Fibroblast of lung (primary cell): ENCODE measurements around the gene IER5L. TPM values are rescaled to one million over a fixed set of nuclear protein-coding genes. Genes with fewer than 3 reads are reported as not detected.

Experiments
- DNase-seq, 2 donors: peaks; one replicate each; pipeline versions ENCODE4 v3.0.0 to v3.0.0-alpha.2; 2010; ENCODE audit warnings: low read depth in 2 of 2
- H2AFZ ChIP-seq: 2 replicates; pipeline ENCODE4 v1.5.1; 2012; ENCODE audit warnings: low read length, control low read depth, inconsistent platforms
- H3K27ac ChIP-seq: 2 replicates; pipeline ENCODE4 v1.5.1; 2011; ENCODE audit warnings: low read length, control low read depth; ENCODE audit not compliant: insufficient read depth
- H3K27me3 ChIP-seq: 2 replicates; pipeline ENCODE4 v1.5.1; 2011; ENCODE audit warnings: mild to moderate bottlenecking, low read length; ENCODE audit not compliant: control insufficient read depth, insufficient read depth
- H3K36me3 ChIP-seq: 2 replicates; pipeline ENCODE4 v1.5.1; 2011; ENCODE audit warnings: low read length; ENCODE audit not compliant: control insufficient read depth, insufficient read depth
- H3K4me1 ChIP-seq: 2 replicates; pipeline ENCODE4 v1.5.1; 2011; ENCODE audit warnings: low read length; ENCODE audit not compliant: control insufficient read depth, insufficient read depth; ENCODE audit errors: extremely low read depth
- H3K4me2 ChIP-seq: 2 replicates; pipeline ENCODE4 v1.5.1; 2011; ENCODE audit warnings: low read length, control low read depth; ENCODE audit not compliant: insufficient read depth; ENCODE audit errors: extremely low read depth
- H3K4me3 ChIP-seq, 4 experiments: fragments of 200-600 bp in 1 of 4; sonication (generic) in 1 of 4; replicated peaks in 1 of 4; 2 replicates each; pipeline ENCODE4 v1.5.1; 2011 to 2016; ENCODE audit warnings: low read length in 4 of 4, low read depth in 3 of 4, mild to moderate bottlenecking in 3 of 4, control low read depth in 2 of 4, inconsistent platforms in 1 of 4, mixed read lengths in 1 of 4; ENCODE audit not compliant: insufficient read depth in 1 of 4; ENCODE audit errors: control extremely low read depth in 1 of 4
- H3K79me2 ChIP-seq: 2 replicates; pipeline ENCODE4 v1.5.1; 2012; ENCODE audit warnings: mild to moderate bottlenecking, low read length, inconsistent platforms; ENCODE audit not compliant: control insufficient read depth, insufficient read depth
- H3K9ac ChIP-seq: 2 replicates; pipeline ENCODE4 v1.5.1; 2011; ENCODE audit warnings: mild to moderate bottlenecking, low read length, control low read depth; ENCODE audit not compliant: insufficient read depth
- H3K9me3 ChIP-seq: 2 replicates; pipeline ENCODE4 v1.5.1; 2012; ENCODE audit warnings: low read depth, low read length; ENCODE audit not compliant: control insufficient read depth, insufficient read depth
- H4K20me1 ChIP-seq: 2 replicates; pipeline ENCODE4 v1.5.1; 2011; ENCODE audit warnings: low read length; ENCODE audit not compliant: control insufficient read depth, insufficient read depth; ENCODE audit errors: extremely low read depth
- CTCF ChIP-seq, 2 donors: IDR thresholded peaks in 1 of 2; conservative IDR thresholded peaks in 1 of 2; 1 replicate in 1 of 2; 2 replicates in 1 of 2; pipeline ENCODE4 v1.5.1; 2011 to 2012; ENCODE audit warnings: low read length in 2 of 2, control low read depth in 1 of 2, inconsistent platforms in 1 of 2, low read depth in 1 of 2, mild to moderate bottlenecking in 1 of 2
- EZH2 ChIP-seq: IDR thresholded peaks from 2 replicates; pipeline ENCODE4 v1.5.1; 2012; ENCODE audit warnings: low read length, control low read depth, mild to moderate bottlenecking; ENCODE audit errors: missing control alignments
- polyA plus RNA-seq, 2 donors: library from polyadenylated mRNA; depleted of rRNA in 1 of 2; stranded (reverse) in 1 of 2; unstranded in 1 of 2; fragments of >200 nt; gene quantifications; 2 replicates each; pipeline ENCODE4 v1.2.1, GENCODE V29; 2011 to 2012; ENCODE audit warnings: missing spikeins in 1 of 2
- total RNA-seq: library from RNA; depleted of rRNA; stranded (reverse); fragments of >200 nt; gene quantifications from 2 replicates; pipeline ENCODE4 v1.2.1, GENCODE V29; 2014

Gene IER5L
- total and polyA plus RNA-seq, 2 donors (not counting 1 experiment from before 2014, with no cell fraction given) = 9.2 to 71.5 TPM

DNA sequence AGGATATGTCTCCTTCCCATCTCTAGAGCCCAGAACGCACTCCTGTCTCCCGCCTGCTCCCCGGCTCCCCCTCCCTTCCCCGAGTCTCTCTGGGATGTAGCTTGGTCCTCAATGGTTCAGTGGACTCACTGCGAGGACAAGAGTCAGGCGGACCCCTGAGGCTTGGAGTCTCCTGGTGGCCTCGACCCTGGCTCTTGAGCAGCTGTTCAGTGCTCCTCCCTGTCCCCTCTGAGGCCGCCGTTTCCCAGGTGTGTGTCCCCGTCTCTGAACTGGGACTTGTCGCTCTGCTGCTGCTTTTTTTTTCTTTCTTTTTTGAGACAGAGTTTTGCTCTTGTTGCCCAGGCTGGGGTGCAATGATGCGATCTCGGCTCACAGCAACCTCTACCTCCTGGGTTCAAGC lies 44.8 kb upstream of the IER5L start:
- Histone ChIP-seq H3K79me2 (no peaks in the 10 kb centered on the region), H4K20me1 (no peaks in the 10 kb centered on the region), H3K27ac (no peak overlapping the region), H3K9me3 (no peaks in the 10 kb centered on the region), H3K36me3 (no peaks in the 10 kb centered on the region), H3K4me1 (peaks cover 3% of the 10 kb centered on the region), H3K9ac (no peak overlapping the region), H3K27me3 (no peaks in the 10 kb centered on the region), H2AFZ (no peak overlapping the region), H3K4me3 (no peak overlapping the region), H3K4me2 (no peak overlapping the region)
- no peak for DNase-seq
- TF ChIP-seq CTCF (conservative IDR thresholded peaks at IDR 0.05 in 1 of 2, IDR thresholded peaks at IDR 0.05 in 1 of 2; ENCODE audit: low read depth in 1 of 2, low read length in 2 of 2) (no peak), EZH2 (no peak)

DNA sequence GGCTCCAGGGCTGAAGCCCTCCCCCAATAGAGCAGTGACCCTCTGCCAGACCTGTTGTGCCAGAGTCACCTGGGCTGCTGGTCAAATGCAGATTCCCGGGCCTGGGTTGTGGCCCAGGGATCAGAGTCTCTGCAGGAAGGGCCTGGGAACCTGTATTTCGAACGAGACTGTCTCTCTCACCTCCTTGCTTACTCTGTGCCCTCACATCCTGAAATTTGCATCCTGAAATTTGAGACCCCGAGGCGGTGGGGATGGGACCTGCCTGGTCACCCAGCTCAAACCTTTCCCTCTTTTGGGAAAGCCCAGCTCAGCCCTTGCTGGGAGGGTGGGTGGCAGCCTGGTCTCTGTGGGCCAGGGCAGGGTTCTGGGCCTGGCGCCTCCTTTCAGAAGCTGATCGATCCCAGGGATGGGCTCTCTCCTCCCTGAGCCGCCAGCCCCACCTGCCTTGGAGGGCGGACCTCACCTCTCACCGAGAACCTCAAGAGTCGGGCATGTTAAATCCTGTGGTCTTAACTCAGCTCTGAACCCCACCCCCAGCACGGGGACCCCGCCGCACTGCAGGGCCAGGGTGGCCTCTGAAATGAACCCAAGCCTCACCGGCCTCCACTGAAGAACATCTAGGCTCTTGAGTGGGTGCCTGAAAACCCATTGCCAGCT lies 44.0 kb upstream of the IER5L start:
- Histone ChIP-seq H2AFZ (no peak overlapping the region), H3K79me2 (no peaks in the 10 kb centered on the region), H3K36me3 (no peaks in the 10 kb centered on the region), H3K4me1 (peaks cover 3% of the 10 kb centered on the region), H3K9me3 (no peaks in the 10 kb centered on the region), H3K9ac (no peak overlapping the region), H3K27me3 (no peaks in the 10 kb centered on the region), H4K20me1 (no peaks in the 10 kb centered on the region), H3K27ac (no peak overlapping the region), H3K4me3 (no peak overlapping the region), H3K4me2 (no peak overlapping the region)
- TF ChIP-seq CTCF (conservative IDR thresholded peaks at IDR 0.05 in 1 of 2, IDR thresholded peaks at IDR 0.05 in 1 of 2; ENCODE audit: low read depth in 1 of 2, low read length in 2 of 2) (no peak), EZH2 (no peak)
- DNase-seq = no peak

DNA sequence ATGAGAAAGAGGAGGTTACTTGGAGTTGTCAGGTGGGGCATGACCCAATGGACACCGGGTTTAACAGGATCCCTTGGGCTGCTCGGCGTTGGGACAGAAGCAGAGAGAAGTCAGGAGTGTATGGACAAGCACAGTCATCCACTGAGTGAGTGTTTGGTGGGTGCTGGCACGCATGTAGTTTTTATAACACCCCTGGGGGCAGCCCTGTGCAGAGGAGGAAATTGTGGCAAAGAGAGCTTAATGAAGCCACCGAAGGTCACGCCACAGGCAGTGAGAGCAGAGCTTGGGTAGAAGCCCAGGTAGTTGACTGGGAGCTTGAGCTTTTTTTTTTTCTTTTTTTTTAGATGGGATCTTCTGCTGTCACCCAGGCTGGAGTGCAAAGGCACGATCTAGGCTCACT lies 43.2 kb upstream of the IER5L start:
- H3K9ac ChIP-seq = no peak overlapping the region
- no peaks in the 10 kb centered on the region for H3K27me3 ChIP-seq
- no peak overlapping the region for H2AFZ ChIP-seq
- no peaks in the 10 kb centered on the region for H3K9me3 ChIP-seq
- H4K20me1 ChIP-seq = no peaks in the 10 kb centered on the region
- H3K4me1 ChIP-seq = peaks cover 3% of the 10 kb centered on the region
- H3K4me2 ChIP-seq = no peak overlapping the region
- H3K27ac ChIP-seq = no peak overlapping the region
- DNase-seq = no peak
- H3K4me3 ChIP-seq = no peak overlapping the region
- H3K36me3 ChIP-seq = no peaks in the 10 kb centered on the region
- TF ChIP-seq CTCF (conservative IDR thresholded peaks at IDR 0.05 in 1 of 2, IDR thresholded peaks at IDR 0.05 in 1 of 2; ENCODE audit: low read depth in 1 of 2, low read length in 2 of 2) (no peak), EZH2 (no peak)
- no peaks in the 10 kb centered on the region for H3K79me2 ChIP-seq
